ENCODE results near the gene LBX2. TPM values are rescaled to one million over a fixed set of nuclear protein-coding genes. Genes with fewer than 3 reads are reported as not detected.
A peak's percentile ranks its signal among the peaks of the same experiment; 100 is the strongest.

LBX2 gene
- total RNA-seq, 2 donors from 2014 or later, result 0.36 to 0.39 TPM

DNA sequence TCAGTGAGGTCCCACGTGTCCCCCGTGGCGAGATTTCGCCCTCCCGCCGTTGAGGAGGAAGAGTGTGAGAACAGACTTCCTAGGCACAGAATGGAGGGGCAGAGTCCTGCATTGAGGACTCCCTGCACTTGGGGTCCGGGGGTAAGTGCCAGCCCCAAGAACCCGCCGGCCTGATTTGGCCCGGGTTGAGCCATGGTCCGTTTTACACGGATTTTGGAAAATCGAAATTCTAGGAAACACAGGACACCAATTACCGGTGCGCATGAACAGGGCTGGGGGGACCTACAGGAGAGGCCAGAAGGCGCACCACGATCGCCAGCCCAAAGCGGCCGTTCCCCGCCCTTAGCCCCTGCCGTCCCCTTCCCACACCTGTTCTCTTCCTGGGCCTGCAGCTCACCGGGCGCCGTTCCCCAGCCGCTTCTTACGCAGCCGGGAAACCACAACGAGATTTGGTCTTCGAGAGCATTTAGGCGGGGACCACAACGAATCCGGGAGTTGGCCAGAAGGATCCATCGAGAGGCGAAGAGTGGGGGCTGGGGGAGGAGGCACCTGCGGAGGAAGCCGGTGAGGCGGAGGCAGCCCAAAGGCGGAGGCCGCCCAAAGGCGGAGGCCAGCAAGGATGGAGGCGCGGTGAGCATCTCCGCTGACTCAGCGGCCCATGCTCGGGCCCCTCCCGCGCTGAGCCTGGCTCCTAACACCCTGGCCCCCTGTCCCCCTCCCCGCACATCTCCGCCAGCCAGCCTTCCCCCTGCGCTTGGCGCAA lies 14.4 kb upstream of the LBX2 start:
- Mint-ChIP-seq H3K9me3 (peaks cover 0 to 4% of the 10 kb centered on the region in 2 donors), H3K27ac (no peak overlapping the region), H3K36me3 (peaks cover 10 to 16% of the 10 kb centered on the region in 2 donors)
- peak; percentile 39 to 48 for ATAC-seq
- DNase-seq (ENCODE audit: low spot score in 2 of 2), result peak in 1 of 2 donors; percentile 42

DNA sequence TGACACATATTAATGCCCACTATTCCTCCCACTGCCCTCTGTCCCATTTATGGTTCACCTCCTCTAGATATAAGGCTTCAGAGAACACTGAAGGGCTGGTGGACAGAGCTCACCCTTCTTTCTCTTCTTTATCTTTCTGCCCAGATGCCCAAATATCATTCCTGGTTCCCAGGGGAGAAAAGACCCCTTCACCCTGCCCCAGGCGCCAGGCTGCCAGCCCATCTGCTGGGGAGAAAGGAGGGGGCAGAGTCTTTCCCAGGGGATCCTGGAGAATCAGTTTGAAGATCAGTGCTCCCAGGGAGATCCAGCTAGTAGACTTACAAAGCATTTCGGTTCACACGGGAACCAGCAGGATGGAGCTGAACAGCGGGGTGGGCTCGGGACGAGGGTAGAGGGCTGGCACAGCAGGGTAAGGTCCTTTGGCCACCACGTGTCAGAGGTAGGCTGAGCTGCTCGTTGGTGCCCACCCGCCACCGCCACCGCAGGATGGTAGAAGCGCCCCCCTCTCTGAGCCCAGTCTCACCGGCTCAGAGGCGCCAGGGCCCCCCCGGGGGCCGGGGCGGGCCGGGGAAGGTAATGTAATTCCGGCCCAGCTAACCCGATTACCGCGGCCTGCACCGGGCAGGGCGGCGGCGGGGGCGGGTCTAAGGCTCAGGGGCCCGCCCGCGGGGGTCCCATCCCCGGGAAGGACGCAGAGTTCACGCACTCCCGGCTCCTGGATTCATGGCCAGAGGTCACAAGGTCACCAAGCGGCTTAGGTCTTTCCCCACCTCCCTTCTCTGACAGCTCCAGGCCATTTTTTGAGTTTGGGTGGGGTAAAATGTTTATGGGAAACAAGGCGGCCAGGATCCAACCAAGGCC lies 13.6 kb upstream of the LBX2 start:
- H3K9me3 Mint-ChIP-seq, result peaks cover 0 to 4% of the 10 kb centered on the region in 2 donors
- peaks cover 10 to 16% of the 10 kb centered on the region in 2 donors for H3K36me3 Mint-ChIP-seq
- DNase-seq (ENCODE audit: low spot score in 2 of 2) (no peak), ATAC-seq (no peak)
- peak overlapping the region in 1 of 2 donors; percentile 37 for H3K27ac Mint-ChIP-seq

DNA sequence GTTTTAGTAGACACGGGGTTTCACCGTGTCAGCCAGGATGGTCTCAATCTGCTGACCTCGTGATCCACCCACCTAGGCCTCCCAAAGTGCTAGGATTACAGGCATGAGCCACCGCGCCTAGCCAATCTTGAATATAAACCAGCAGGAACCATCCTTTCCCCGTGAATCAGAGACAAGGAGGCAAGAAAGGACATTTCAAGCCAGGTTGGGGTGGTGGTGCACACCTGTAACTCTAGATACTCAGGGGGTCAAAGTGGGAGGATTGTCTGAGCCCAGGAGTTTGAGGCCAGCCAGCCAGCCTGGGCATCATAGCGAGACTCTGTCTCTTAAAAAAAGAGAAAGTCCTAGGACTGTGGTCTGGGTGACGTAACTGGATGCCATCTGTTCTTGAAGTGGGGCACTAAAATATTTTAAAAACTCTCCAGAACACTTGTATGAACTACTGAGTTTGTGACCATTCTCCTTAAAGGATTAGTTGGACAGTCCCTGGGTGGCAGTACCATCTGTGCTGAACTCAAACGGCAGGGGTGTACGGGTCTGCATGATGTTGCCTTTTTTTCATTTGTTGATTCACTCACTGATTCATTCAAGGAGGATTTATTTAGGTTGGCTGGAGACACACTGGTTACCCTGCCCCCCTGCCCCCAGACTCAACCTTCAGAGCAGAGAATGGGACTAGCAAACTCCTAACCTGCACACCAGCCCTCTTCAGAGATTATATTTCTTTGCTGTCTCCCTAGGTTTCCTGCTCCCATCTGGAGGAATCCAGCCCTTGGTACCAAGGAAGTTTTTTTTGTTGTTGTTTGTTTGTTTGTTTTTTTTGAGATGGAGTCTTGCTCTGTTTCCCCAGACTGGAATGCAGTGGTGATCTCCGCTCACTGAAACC lies 11.9 kb upstream of the LBX2 start:
- no peak for ATAC-seq
- Mint-ChIP-seq H3K9me3 (peaks cover 0 to under 1% of the 10 kb centered on the region in 2 donors), H3K36me3 (peaks cover 12 to 21% of the 10 kb centered on the region in 2 donors), H3K27ac (no peak overlapping the region)
- no peak for DNase-seq (ENCODE audit: low spot score in 2 of 2)

DNA sequence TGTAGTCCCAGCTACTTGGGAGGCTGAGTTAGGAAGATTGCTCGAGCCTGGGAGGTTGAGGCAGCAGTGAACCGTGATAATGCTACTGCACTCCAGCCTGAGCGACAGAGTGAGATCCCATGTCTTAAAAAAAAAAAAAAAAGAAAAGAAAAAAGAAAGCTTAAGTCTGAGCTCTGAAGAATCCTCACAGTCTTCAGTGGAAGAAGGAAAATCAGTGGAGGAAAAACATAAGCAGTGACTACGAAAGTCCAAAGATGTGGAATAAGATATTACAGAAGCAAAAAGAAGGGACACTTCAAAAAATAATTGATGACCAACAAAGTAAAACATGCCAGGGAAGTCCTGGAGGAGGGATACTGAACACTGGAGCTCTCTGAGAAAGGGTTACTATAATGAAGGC lies 10.9 kb upstream of the LBX2 start:
- Mint-ChIP-seq H3K36me3 (peaks cover 12 to 22% of the 10 kb centered on the region in 2 donors), H3K9me3 (no peaks in the 10 kb centered on the region), H3K27ac (no peak overlapping the region)
- ATAC-seq (no peak), DNase-seq (ENCODE audit: low spot score in 2 of 2) (no peak)

DNA sequence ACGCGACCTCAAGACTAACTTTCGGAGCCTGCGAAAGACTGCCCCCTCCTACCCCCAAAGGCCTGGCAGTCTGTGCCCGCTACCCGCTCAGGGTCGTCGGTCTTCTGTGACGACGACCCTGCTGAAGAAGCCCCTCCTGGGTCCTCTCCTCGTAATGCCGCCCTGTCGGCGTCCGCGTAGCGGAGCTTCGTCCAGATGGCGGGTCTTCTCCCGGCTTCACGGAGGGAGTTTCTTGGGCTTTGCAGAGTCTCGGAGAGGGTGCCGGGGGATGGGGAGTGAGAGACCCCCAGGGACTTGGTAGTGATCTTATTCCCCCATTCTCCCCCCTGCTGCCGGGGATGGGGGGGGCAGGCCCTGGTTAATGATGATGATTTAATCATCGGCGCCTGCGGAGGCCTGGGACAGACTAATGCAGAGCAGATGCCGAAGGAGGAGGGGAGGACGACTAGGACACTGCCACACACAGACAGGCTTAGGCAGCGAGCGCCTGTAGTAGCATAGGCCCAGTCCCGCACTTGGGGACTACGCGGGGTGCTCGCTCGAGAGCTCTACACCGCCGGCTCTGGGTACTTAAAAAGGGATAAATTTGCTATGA lies 8.6 kb upstream of the LBX2 start:
- peaks cover 27 to 33% of the 10 kb centered on the region in 2 donors for H3K36me3 Mint-ChIP-seq
- ATAC-seq, result no peak
- no peak for DNase-seq (ENCODE audit: low spot score in 2 of 2)
- peak overlapping the region; percentile 96 to 100 for H3K27ac Mint-ChIP-seq
- no peaks in the 10 kb centered on the region for H3K9me3 Mint-ChIP-seq

GRCh38 chr2:74507145-74507925 lies 7.9 kb upstream of the LBX2 start, which contains the start of gene PCGF1:
TSS of gene PCGF1 (minus strand) at chr2:74507695. CDS start at chr2:74507668, 27 bp downstream.
- DNase-seq (ENCODE audit: low spot score in 2 of 2) (peak; percentile 98), ATAC-seq (peak; percentile 93 to 95)
- Mint-ChIP-seq H3K9me3 (no peaks in the 10 kb centered on the region), H3K36me3 (peaks cover 27 to 33% of the 10 kb centered on the region in 2 donors), H3K27ac (peak within 1 kb of the TSS; percentile 96 to 100)

DNA sequence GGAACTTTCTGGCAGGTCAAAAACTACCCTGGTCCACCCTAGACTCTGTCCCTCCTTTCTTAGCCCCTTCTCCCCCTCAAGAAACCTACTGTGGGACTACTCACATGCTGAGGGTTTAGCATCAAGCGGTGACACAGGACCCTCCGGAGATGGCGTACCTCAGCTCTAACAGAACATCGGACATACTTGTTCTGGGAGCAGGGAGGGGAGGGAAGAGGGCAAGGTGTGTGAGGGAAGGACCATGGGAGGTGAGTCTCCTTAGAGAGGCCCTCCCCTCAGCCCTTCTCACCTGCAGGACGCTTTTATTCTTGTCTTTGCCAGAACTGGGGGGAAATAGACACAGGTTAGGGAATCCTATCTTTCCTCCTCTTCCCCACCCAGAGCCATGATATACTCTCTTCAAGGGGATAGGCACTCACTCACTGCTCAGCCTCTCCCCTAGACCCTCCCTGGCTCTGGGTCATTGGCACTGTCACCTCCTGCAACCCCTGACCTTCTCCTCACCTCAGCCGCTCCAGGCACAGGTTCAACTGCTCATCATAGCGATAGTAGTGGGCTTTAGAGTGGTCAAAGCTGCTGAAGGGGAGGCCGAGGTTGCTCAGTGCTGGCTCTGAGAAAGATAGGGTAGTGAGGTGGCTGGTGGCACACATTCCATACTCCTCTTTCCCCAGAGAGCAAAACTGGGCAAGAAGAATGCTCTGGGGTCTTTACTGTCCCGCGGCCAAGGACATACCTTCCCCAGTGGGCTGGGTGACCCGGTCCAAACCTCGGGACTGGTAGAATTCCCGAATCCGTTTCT lies 6.2 kb upstream of the LBX2 start:
- H3K27ac Mint-ChIP-seq, result no peak overlapping the region
- no peaks in the 10 kb centered on the region for H3K9me3 Mint-ChIP-seq
- ATAC-seq (no peak), DNase-seq (ENCODE audit: low spot score in 2 of 2) (no peak)
- H3K36me3 Mint-ChIP-seq, result peaks cover 27 to 38% of the 10 kb centered on the region in 2 donors

DNA sequence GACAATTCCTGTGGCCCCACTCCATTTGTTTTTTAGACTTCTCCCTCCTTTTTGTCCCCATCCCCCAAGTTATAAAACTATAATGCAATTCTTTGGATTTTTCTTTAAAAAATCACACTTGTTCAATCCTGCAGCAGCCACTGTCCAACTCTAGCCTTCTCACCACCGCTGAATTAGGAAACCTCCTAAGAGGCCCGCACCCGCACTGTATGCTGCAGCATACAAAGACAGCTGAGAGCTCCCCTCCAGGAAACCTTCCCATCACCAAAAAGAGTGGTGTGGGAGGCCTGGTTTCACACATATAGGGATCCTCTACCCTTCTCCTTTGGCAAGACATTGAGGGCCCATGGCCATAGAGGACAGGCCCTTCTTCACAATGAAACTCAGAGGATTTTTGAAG lies 5.2 kb upstream of the LBX2 start:
- peak overlapping the region in 1 of 2 donors; percentile 75 for H3K27ac Mint-ChIP-seq
- ATAC-seq, result no peak
- DNase-seq (ENCODE audit: low spot score in 2 of 2), result no peak
- H3K36me3 Mint-ChIP-seq, result peaks cover 27 to 38% of the 10 kb centered on the region in 2 donors
- H3K9me3 Mint-ChIP-seq, result no peaks in the 10 kb centered on the region

DNA sequence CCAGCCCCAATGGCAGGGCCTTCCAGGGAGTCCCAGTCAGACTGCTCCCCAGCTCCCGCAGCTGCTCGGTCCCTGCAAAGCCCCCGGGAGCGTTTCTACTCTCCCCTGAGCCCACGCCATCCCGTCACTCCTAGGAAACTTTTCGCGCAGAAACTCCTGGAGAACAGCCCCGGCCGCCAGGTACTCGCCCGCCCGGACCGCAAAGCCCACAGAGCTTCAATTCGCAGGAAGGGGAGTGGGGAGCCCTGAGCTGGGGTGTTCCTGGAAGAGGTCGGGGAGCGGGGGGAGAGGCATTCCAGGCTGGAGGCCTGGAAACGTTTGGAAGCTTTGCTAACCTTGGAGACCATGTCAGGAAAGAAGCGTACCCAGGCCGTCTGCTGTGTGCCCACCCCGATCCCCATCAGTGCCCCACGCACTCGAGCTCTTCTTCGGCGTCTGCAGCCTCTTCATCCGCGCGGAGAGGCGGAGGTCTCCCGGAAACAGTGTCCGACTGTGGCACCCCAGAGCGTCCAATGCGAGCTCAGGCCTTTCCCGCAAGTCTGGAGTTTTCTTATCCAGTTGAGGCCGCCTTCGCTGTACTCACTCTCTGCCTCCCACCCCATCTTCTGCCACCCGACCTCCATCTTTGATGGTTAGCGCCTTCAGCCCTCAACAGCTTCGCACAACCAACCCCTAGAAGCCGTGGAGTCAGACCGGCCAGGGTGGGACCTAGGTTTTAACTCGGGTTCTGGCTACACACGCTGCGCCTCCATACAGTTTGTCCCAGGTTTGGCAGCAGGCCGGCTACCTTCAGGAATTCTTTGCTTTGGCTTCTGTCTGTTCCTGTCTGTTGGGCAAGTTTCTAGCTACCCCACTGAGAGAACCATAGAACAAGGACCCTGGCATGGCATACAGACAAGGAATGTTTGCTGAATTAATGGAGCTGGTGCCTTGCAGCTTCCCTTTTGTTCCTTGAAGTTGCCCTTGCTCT lies 4.4 kb upstream of the LBX2 start:
- Mint-ChIP-seq H3K9me3 (no peaks in the 10 kb centered on the region), H3K27ac (no peak overlapping the region), H3K36me3 (peaks cover 27 to 38% of the 10 kb centered on the region in 2 donors)
- ATAC-seq (no peak), DNase-seq (ENCODE audit: low spot score in 2 of 2) (no peak)

GRCh38 chr2:74502720-74503505 lies 3.5 kb upstream of the LBX2 start:
- Mint-ChIP-seq H3K36me3 (peaks cover 27 to 38% of the 10 kb centered on the region in 2 donors), H3K27ac (no peak overlapping the region), H3K9me3 (no peaks in the 10 kb centered on the region)
- ATAC-seq (peak; percentile 15 to 54), DNase-seq (ENCODE audit: low spot score in 2 of 2) (peak; percentile 57 to 72)

DNA sequence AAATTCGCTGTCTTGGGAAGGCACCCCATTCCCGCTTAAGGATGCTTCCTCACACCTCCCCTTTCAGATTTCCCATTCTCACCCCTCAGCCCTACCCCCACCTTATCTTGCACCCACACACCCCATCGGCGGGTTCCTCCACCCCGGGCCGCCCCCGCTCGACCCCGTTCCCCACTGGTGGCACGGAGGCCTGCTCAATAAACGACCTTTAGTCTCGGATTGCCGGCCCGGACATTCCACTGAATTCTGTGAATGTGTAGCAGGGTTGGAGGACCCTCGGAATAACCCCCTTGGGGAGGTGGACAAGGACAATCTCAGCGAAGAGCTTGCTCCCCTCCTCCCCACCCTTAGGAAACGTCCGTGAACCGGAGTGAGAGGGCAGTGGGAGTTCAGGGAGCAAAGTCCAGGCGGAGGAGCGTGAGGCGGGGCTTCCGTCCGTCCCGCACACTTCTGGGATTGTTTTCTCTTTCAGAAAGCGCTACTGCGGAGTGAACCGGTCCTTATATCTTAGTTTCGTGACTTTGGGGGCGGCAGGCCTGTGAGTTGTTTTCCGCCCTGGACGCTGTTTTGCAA lies 2.8 kb upstream of the LBX2 start:
- ATAC-seq, result no peak
- Mint-ChIP-seq H3K36me3 (peaks cover 26 to 34% of the 10 kb centered on the region in 2 donors), H3K9me3 (no peaks in the 10 kb centered on the region), H3K27ac (no peak overlapping the region)
- no peak for DNase-seq (ENCODE audit: low spot score in 2 of 2)

DNA sequence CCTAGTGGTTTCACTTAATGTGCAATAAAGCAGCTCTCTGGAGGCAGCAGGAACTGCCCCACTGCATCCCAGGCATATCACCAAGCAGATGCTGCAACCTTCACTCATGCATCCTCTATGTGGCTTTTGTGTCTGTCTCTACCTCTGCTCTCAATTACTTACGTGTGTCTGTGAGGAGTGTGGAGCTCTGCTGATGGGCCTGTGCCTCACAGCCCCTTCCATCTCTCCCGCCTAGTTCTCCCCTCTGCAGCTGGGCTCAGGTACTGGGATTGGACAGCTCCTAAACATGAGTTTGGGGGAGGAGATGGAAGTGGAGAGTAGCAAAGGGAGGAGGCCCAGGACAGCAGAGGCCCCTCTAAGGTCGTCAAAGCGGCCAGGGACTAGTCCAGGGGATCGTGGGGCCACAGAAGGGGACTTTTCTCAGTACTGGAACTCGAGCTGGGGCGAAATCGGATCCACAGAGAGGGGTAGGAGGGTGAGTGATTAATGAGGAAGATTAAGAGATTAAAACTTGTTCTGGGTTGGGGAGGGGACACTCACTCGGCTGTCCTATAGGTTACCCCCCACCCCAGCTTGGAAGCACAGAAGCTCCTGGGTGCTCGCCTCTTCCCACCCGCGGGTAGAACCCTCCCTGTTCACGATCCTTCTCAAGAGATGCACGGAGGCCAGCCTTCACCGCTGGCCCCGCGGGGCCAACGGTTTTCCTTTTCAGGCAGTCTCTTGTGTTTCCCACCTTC lies 2.1 kb upstream of the LBX2 start:
- H3K9me3 Mint-ChIP-seq, result no peaks in the 10 kb centered on the region
- no peak for ATAC-seq
- H3K36me3 Mint-ChIP-seq, result peaks cover 19 to 27% of the 10 kb centered on the region in 2 donors

More for the DNA sequence above, 2.1 kb upstream of the LBX2 start:
- no peak overlapping the region for H3K27ac Mint-ChIP-seq
- no peak for DNase-seq (ENCODE audit: low spot score in 2 of 2)

All from activated naive CD4-positive, alpha-beta T cell treated with anti-CD3 and anti-CD28 coated beads, Interleukin-2, amount 50 U/mL, for 72 hours (primary cell).